Measurements from ENCODE around the gene TSPO2. TPM values are rescaled to one million over a fixed set of nuclear protein-coding genes. Genes with fewer than 3 reads are reported as not detected.

Gene TSPO2
- total and polyA plus RNA-seq, 2 of the 8 experiments (the other 6 are each of a cell fraction or from before 2014, with no cell fraction given): not detected

DNA sequence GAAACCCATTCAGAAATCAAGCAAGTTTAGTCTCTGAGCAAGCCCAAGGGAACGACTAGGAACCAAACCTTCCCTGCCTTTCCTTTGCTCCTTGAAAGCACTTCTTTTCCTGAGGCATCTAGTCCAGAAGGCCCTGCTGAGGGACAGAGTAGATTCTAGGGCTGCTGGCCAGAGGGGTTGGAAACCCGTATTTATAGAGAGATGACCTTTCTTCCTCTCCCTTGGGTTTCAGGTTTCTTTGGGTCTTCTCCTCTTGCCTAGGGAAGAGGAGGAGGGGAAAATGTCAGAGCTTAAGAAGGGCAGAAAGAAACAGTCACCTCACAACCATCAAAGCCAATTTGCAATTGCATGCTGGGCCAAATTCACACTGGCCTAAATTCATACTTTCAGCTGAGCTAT is 16.5 kb downstream of the TSPO2 start (continued):
- no peak for TF ChIP-seq SIN3A (conservative IDR thresholded peaks at IDR 0.05 in 1 of 2, IDR thresholded peaks at IDR 0.05 in 1 of 2; ENCODE audit: low read depth in 1 of 2, low read length in 2 of 2)
- TF ChIP-seq GABPA (IDR thresholded peaks at IDR 0.05; ENCODE audit: borderline replicate concordance, insufficient read depth, low read length): no peak
- no peak for TF ChIP-seq BRCA1 (IDR thresholded peaks at IDR 0.05; ENCODE audit: low read depth, low read length)
- no peak for TF ChIP-seq HDAC6 (IDR thresholded peaks at IDR 0.05; ENCODE audit: low read depth, low read length)

Measured in H1 (cell line).